Endothelial cell of umbilical vein (primary cell): ENCODE measurements around the gene FMNL3. TPM values are rescaled to one million over a fixed set of nuclear protein-coding genes. Genes with fewer than 3 reads are reported as not detected.
"Not testable (repeated sequence)": the region's sequence is repeated elsewhere in the genome, so short reads cannot be mapped to it uniquely, and the experiment has no call there.

ENCODE experiments used
- BruUV-seq: library from RNA; stranded (reverse); fragments of 400-500 nt; replicated peaks from 2 replicates; lab custom pipeline; 2021; lab: Mats Ljungman, UMichigan
- CTCF ChIA-PET: fragments of 300-600, 350-600 bp; sonication (Branson Sonifier 250); formaldehyde crosslinking; loops from one replicate; lab custom pipeline; 2021; ENCODE audit warnings: antibody characterized with exemption, inconsistent platforms; lab: Charles Lee
- POLR2A ChIA-PET: fragments of 300-600, 350-600 bp; sonication (Branson Sonifier 250); formaldehyde crosslinking; loops from one replicate; lab custom pipeline; 2021; ENCODE audit warnings: antibody characterized with exemption, inconsistent platforms; lab: Charles Lee
- DNase-seq: peaks from one replicate; pipeline ENCODE4 v3.0.0-alpha.2; 2011; ENCODE audit warnings: low read depth, low spot score
- FAIRE-seq: peaks from 2 replicates; lab custom pipeline; 2011; peaks lifted over from hg19 to GRCh38; lab: Jason Lieb, UNC
- H2AFZ ChIP-seq: 2 replicates; pipeline ENCODE4 v1.6.0; 2012; ENCODE audit warnings: low read depth, low read length, control low read depth, inconsistent platforms
- H3K27ac ChIP-seq: 2 replicates; pipeline ENCODE4 v1.5.1; 2011; ENCODE audit warnings: low read depth, mild to moderate bottlenecking, control low read depth, low read length, moderate library complexity; ENCODE audit not compliant: insufficient read depth
- H3K27me3 ChIP-seq, 2 experiments: 2 replicates each; pipeline versions ENCODE4 v1.6.0 to v1.6.1; 2011; ENCODE audit warnings: low read length in 2 of 2, mixed read lengths in 1 of 2; ENCODE audit not compliant: control insufficient read depth in 2 of 2, insufficient read depth in 2 of 2
- H3K36me3 ChIP-seq, 2 experiments: 2 replicates in 1 of 2; 3 replicates in 1 of 2; pipeline ENCODE4 v1.5.1; 2011; ENCODE audit warnings: low read length in 2 of 2, mild to moderate bottlenecking in 1 of 2, moderate library complexity in 1 of 2; ENCODE audit not compliant: control insufficient read depth in 2 of 2, insufficient read depth in 2 of 2; ENCODE audit errors: extremely low read depth in 1 of 2
- H3K4me1 ChIP-seq: 3 replicates; pipeline ENCODE4 v1.5.1; 2011; ENCODE audit warnings: mild to moderate bottlenecking, low read length; ENCODE audit not compliant: control insufficient read depth, insufficient read depth; ENCODE audit errors: extremely low read depth
- H3K4me2 ChIP-seq: 2 replicates; pipeline ENCODE4 v1.6.1; 2011; ENCODE audit warnings: low read length, control low read depth, mixed read lengths; ENCODE audit not compliant: insufficient read depth
- H3K4me3 ChIP-seq, 3 experiments: fragments of 200-600 bp in 1 of 3; sonication (generic), shearing (Covaris generic) in 1 of 3; replicated peaks in 1 of 3; 2 replicates each; pipeline ENCODE4 v1.5.1; 2011 to 2016; ENCODE audit warnings: control low read depth in 3 of 3, low read length in 3 of 3, mild to moderate bottlenecking in 2 of 3, inconsistent platforms in 1 of 3, low read depth in 1 of 3, moderate library complexity in 1 of 3; ENCODE audit not compliant: insufficient read depth in 1 of 3
- H3K79me2 ChIP-seq: 2 replicates; pipeline ENCODE4 v1.6.0; 2012; ENCODE audit warnings: low read length, inconsistent platforms; ENCODE audit not compliant: control insufficient read depth, insufficient read depth
- H3K9ac ChIP-seq: replicated peaks from 2 replicates; pipeline ENCODE3; 2011; ENCODE audit warnings: low read length, control low read depth; ENCODE audit not compliant: insufficient read depth; ENCODE audit errors: extremely low read depth
- H3K9me1 ChIP-seq: replicated peaks from 3 replicates; pipeline ENCODE4 v1.6.0; 2011; ENCODE audit warnings: mild to moderate bottlenecking, low read length; ENCODE audit not compliant: control insufficient read depth, insufficient read depth; ENCODE audit errors: extremely low read depth
- H3K9me3 ChIP-seq: replicated peaks from 2 replicates; pipeline ENCODE4 v1.5.1; 2012; ENCODE audit warnings: low read length, inconsistent platforms; ENCODE audit not compliant: control insufficient read depth, insufficient read depth
- H4K20me1 ChIP-seq: replicated peaks from 2 replicates; pipeline ENCODE3; 2011; ENCODE audit warnings: mild to moderate bottlenecking, low read length; ENCODE audit not compliant: control insufficient read depth, insufficient read depth; ENCODE audit errors: extremely low read depth
- EZH2 ChIP-seq: IDR thresholded peaks from 2 replicates; pipeline ENCODE4 v1.6.1; 2012; ENCODE audit warnings: borderline replicate concordance, low read depth, mild to moderate bottlenecking, moderate library complexity, low read length, inconsistent platforms; ENCODE audit not compliant: severe bottlenecking
- FOS ChIP-seq: IDR thresholded peaks from 2 replicates; pipeline ENCODE4 v1.6.1; 2011; ENCODE audit warnings: mild to moderate bottlenecking, low read length, moderate library complexity, borderline replicate concordance; ENCODE audit not compliant: insufficient read depth
- GATA2 ChIP-seq: IDR thresholded peaks from 2 replicates; pipeline ENCODE4 v1.7.0; 2011; ENCODE audit warnings: low read depth, mild to moderate bottlenecking, moderate library complexity, mixed read lengths, low read length; ENCODE audit not compliant: insufficient read length, insufficient read depth
- JUN ChIP-seq: IDR thresholded peaks from 2 replicates; pipeline ENCODE4 v1.6.1; 2011; ENCODE audit warnings: borderline replicate concordance, low read depth; ENCODE audit not compliant: insufficient read length, insufficient read depth
- MYC ChIP-seq: IDR thresholded peaks from one replicate; pipeline ENCODE4 v1.6.1; 2011; ENCODE audit warnings: mild to moderate bottlenecking, low read depth, low read length
- POLR2A ChIP-seq: IDR thresholded peaks from 2 replicates; pipeline ENCODE4 v1.6.1; 2012; ENCODE audit warnings: low read depth, mild to moderate bottlenecking, control low read depth, low read length
- POLR2AphosphoS5 ChIP-seq: IDR thresholded peaks from 2 replicates; pipeline ENCODE4 v1.6.1; 2012; ENCODE audit warnings: low read depth, mild to moderate bottlenecking, control low read depth, low read length, moderate library complexity; ENCODE audit not compliant: insufficient read depth
- dilution Hi-C: fragments of 300-500 bp; cut with MboI; formaldehyde crosslinking; loops from one replicate; pipeline ENCODE4 v1.15.0; 2019; ENCODE audit warnings: low sequenced_read_pairs; ENCODE audit not compliant: extremely low pct_ligation_motif_present
- intact Hi-C: fragments of 100-400 bp; cut with micrococcal nuclease; formaldehyde crosslinking; loops from one replicate; pipeline ENCODE4 v1.10.0; 2022
- polyA plus RNA-seq, 4 experiments: library from polyadenylated mRNA; depleted of rRNA in 3 of 4; stranded (reverse) in 3 of 4; unstranded in 1 of 4; fragments of >200 nt; gene quantifications; 2 replicates each; pipeline versions ENCODE4 v1.2.1 to v1.2.3, GENCODE V29; 2011 to 2012; ENCODE audit warnings: missing spikeins in 1 of 4
- total RNA-seq: library from RNA; stranded (reverse); gene quantifications from 2 replicates; pipeline ENCODE4 v1.2.3, GENCODE V29; 2021
- TF ChIP-seq, protein P1 (sequence below), 2 donors: IDR thresholded peaks; 1 replicate in 1 of 2; 2 replicates in 1 of 2; pipeline ENCODE4 v1.5.1; 2011; ENCODE audit warnings: low read length in 2 of 2, mild to moderate bottlenecking in 2 of 2, moderate library complexity in 2 of 2, control low read depth in 1 of 2, inconsistent platforms in 1 of 2, low read depth in 1 of 2; ENCODE audit not compliant: insufficient read depth in 1 of 2; ENCODE audit errors: extremely low read depth in 1 of 2
- TF ChIP-seq, protein P2 (sequence below): IDR thresholded peaks from 2 replicates; pipeline ENCODE4 v1.6.1; 2011; ENCODE audit not compliant: insufficient read depth, insufficient read length

The FMNL3 gene
- total and polyA plus RNA-seq, 2 donors (not counting 3 experiments of a cell fraction or from before 2014, with no cell fraction given) = 35.1 to 93.3 TPM

GRCh38 chr12:49716553-49716952 lies 9.3 kb upstream of the FMNL3 start:
- Histone ChIP-seq H4K20me1 (no peaks in the 10 kb centered on the region), H3K27ac (no peak overlapping the region), H3K79me2 (no peaks in the 10 kb centered on the region), H3K4me3 (no peak overlapping the region), H3K9me1 (no peaks in the 10 kb centered on the region), H3K27me3 (peaks cover 22 to 26% of the 10 kb centered on the region in 2 experiments), H3K9me3 (no peaks in the 10 kb centered on the region), H3K9ac (no peak overlapping the region), H3K36me3 (no peaks in the 10 kb centered on the region), H3K4me2 (no peak overlapping the region), H3K4me1 (no peaks in the 10 kb centered on the region), H2AFZ (no peak overlapping the region)
- CTCF ChIA-PET = interaction anchor here (1.1 to 4.2 kb wide), 7 partner anchors 10 to 323 kb away, joined by 3 to 27 read pairs (median 4); partner anchors contain the start of gene TMBIM6
- intact Hi-C loops (no loop called here), dilution Hi-C loops (no loop called here)
- DNase-seq (no peak), FAIRE-seq (no peak)
- BruUV-seq = no TSS peak
- POLR2A ChIA-PET = interaction anchor here (1.3 kb wide), 1 partner anchor 24 kb away, joined by 4 read pairs; the partner anchor contains the start of gene TMBIM6
- TF ChIP-seq POLR2AphosphoS5 = no peak
- TF ChIP-seq, protein P1, sequence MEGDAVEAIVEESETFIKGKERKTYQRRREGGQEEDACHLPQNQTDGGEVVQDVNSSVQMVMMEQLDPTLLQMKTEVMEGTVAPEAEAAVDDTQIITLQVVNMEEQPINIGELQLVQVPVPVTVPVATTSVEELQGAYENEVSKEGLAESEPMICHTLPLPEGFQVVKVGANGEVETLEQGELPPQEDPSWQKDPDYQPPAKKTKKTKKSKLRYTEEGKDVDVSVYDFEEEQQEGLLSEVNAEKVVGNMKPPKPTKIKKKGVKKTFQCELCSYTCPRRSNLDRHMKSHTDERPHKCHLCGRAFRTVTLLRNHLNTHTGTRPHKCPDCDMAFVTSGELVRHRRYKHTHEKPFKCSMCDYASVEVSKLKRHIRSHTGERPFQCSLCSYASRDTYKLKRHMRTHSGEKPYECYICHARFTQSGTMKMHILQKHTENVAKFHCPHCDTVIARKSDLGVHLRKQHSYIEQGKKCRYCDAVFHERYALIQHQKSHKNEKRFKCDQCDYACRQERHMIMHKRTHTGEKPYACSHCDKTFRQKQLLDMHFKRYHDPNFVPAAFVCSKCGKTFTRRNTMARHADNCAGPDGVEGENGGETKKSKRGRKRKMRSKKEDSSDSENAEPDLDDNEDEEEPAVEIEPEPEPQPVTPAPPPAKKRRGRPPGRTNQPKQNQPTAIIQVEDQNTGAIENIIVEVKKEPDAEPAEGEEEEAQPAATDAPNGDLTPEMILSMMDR (IDR thresholded peaks at IDR 0.05; ENCODE audit: extremely low read depth in 1 of 2, insufficient read depth in 1 of 2, low read depth in 1 of 2, low read length in 2 of 2) = no peak
- no peak for TF ChIP-seq JUN
- no peak for TF ChIP-seq FOS
- no peak for TF ChIP-seq EZH2
- TF ChIP-seq POLR2A = no peak
- no peak for TF ChIP-seq GATA2
- TF ChIP-seq, protein P2, sequence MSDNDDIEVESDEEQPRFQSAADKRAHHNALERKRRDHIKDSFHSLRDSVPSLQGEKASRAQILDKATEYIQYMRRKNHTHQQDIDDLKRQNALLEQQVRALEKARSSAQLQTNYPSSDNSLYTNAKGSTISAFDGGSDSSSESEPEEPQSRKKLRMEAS = no peak
- no peak for TF ChIP-seq MYC

DNA sequence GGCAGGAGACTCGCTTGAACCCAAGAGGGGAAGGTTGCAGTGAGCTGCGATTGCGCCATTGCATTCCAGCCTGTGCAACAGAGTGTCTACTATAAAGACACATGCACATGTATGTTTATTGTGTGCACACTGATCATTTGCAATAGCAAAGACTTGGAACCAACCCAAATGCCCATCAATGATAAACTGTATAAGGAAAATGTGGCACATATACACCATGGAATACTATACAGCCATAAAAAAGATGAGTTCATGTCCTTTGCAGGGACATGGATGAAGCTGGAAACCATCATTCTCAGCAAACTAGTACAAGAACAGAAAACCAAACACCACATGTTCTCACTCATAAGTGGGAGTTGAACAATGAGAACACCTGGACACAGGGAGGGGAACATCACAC lies 6.7 kb upstream of the FMNL3 start:
- H2AFZ ChIP-seq, H4K20me1 ChIP-seq, H3K79me2 ChIP-seq, BruUV-seq, H3K4me3 ChIP-seq, H3K9me1 ChIP-seq, H3K9me3 ChIP-seq, H3K4me2 ChIP-seq, H3K36me3 ChIP-seq, H3K9ac ChIP-seq, H3K4me1 ChIP-seq, DNase-seq, intact Hi-C loops, POLR2A ChIA-PET, dilution Hi-C loops, H3K27ac ChIP-seq, FAIRE-seq: not testable (repeated sequence)
- CTCF ChIA-PET = interaction anchor here (1.0 to 4.2 kb wide), 3 partner anchors 27 to 69 kb away, joined by 3 to 27 read pairs (median 9); partner anchors contain the start of gene TMBIM6
- peaks cover 33% of the 10 kb centered on the region in 2 experiments for H3K27me3 ChIP-seq
